ENCODE results near the gene POGLUT3.

POGLUT3 gene

DNA sequence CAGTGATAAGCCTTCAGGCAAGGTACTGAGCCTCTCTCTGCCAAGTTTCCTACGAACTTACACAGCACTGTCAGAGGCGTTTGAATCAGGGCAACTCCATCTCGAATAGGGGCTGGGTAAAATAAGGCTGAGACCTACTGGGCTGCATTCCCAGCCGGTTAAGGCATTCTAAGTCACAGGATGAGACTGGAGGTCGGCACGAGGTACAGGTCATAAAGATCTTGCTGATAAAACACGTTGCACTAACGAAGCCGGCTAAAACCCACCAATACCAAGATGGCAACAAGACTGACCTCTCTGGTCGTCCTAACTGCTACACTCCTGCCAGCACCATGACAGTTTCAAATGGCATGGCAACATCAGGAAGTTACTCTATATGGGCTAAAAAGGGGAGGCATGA lies 20.4 kb upstream of the POGLUT3 start:
- DNase-seq (ENCODE audit: extremely low read depth, low read depth) = no peak
- TF ChIP-seq, protein P1, sequence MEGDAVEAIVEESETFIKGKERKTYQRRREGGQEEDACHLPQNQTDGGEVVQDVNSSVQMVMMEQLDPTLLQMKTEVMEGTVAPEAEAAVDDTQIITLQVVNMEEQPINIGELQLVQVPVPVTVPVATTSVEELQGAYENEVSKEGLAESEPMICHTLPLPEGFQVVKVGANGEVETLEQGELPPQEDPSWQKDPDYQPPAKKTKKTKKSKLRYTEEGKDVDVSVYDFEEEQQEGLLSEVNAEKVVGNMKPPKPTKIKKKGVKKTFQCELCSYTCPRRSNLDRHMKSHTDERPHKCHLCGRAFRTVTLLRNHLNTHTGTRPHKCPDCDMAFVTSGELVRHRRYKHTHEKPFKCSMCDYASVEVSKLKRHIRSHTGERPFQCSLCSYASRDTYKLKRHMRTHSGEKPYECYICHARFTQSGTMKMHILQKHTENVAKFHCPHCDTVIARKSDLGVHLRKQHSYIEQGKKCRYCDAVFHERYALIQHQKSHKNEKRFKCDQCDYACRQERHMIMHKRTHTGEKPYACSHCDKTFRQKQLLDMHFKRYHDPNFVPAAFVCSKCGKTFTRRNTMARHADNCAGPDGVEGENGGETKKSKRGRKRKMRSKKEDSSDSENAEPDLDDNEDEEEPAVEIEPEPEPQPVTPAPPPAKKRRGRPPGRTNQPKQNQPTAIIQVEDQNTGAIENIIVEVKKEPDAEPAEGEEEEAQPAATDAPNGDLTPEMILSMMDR (IDR thresholded peaks at IDR 0.05; ENCODE audit: low read depth, low read length) = no peak

DNA sequence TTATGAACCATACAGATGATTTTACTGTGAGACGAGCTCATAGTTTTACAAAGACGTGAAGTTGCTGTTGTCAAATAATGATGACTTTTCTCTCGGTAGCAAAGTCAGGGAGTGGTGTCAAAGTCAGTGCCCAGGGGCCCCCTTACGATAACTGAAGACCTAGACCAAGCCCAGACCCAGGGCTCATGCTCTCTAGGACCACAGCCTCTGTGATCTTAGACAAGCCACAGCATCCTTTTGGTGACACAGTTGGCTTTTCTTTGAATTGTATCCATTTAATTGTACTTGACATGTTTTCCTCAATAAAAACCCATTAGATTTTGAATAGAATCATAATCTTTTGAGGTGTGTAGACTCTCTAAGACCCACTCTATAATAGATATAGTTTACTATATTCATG lies 17.9 kb upstream of the POGLUT3 start:
- TF ChIP-seq, protein P1 (IDR thresholded peaks at IDR 0.05; ENCODE audit: low read depth, low read length) = no peak

GRCh38 chr11:108512708-108513107 lies 14.5 kb upstream of the POGLUT3 start:
- TF ChIP-seq, protein P1 (IDR thresholded peaks at IDR 0.05; ENCODE audit: low read depth, low read length) = no peak
- no peak for DNase-seq (ENCODE audit: extremely low read depth, low read depth)

More for the DNA sequence above, 17.9 kb upstream of the POGLUT3 start:
- DNase-seq (ENCODE audit: extremely low read depth, low read depth) = no peak

DNA sequence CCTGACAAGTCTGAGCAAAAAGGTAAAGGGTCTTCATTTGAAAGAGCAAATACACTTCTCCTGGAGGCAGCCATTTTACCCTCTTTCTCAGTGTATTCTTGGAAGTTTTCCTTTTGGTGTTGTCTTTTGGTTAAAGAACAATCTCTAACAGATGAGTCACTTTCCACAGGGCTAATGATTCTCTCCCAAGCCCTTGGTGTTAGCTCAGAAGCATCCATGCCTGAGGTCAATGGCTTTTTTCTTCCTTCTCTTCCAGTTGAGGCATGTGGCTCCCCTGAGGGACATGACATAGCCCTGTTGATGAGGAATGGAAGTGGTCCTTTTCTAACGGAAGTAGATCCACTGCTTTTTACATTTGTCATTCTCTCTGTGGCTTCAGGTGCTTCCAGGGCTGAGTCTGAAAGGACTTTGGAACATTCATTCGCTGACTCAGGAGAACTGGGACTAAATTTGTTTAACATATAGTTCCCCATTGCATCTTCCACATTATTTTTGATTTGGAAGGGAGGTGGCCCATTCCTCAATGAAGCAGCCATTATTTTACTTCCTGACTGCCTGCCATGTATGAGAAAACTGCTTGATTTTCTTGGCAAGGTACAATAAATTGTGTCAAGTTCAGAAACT lies 13.8 kb upstream of the POGLUT3 start:
- no peak for DNase-seq (ENCODE audit: extremely low read depth, low read depth)

GRCh38 chr11:108508653-108509593 lies 10.7 kb upstream of the POGLUT3 start:
- TF ChIP-seq, protein P1 (IDR thresholded peaks at IDR 0.05; ENCODE audit: low read depth, low read length) = no peak
- no peak for DNase-seq (ENCODE audit: extremely low read depth, low read depth)

More for the DNA sequence above, 13.8 kb upstream of the POGLUT3 start:
- TF ChIP-seq, protein P1 (IDR thresholded peaks at IDR 0.05; ENCODE audit: low read depth, low read length) = no peak

- TF ChIP-seq, protein P1 (IDR thresholded peaks at IDR 0.05; ENCODE audit: low read depth, low read length) = no peak
- no peak for DNase-seq (ENCODE audit: extremely low read depth, low read depth)
Observed at GRCh38 chr11:108501396-108501795, 3.2 kb upstream of the POGLUT3 start.

DNA sequence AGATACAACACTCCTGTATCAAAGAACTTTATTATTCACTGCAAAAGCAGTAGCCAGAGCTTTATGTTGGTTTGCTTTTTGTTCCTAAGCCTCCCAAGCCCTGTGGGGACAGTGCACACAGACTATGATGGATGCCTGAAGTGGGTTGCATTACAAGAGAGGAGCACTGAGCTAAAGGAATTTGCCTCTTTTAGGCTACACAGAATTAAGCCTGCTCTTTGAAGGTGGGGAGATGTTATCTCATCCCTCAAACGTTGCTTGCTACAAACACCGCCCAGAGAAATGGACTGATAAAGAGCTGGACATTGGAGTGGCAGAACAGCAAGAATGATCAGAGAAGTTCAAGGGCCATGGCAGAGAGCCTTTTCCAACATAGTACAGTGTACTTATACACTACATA lies 2.5 kb upstream of the POGLUT3 start:
- no peak for DNase-seq (ENCODE audit: extremely low read depth, low read depth)
- TF ChIP-seq, protein P1 (IDR thresholded peaks at IDR 0.05; ENCODE audit: low read depth, low read length) = no peak

Data from AG09319 (cell line).